IPS-NIHi7 (cell line): ENCODE measurements around the gene STRADA.
"Not testable (repeated sequence)": the region's sequence is repeated elsewhere in the genome, so short reads cannot be mapped to it uniquely, and the experiment has no call there.

Experiments
- DNase-seq: peaks from one replicate; pipeline ENCODE4 v3.0.0; 2012; ENCODE audit warnings: mixed read lengths; ENCODE audit errors: extremely low spot score

The STRADA gene

DNA sequence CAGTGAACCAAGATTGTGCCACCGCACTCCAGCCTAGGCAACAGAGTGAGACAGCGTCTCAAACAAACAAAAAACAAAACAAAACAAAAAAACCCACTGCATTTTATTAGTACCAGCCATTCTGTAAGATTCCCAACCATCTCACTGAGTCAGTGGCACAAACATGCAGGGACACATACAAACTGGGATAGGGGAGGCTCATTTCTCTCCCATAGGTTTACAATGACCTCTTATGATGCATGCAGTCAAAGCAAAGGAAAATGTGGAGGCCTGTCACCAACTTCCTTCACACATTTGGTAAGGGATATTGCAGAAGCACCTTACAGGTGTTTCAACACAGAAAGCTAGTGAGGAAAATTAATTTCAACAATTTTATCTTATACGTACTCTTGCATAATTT, 12.4 kb upstream of the STRADA start:
- DNase-seq = no peak

DNA sequence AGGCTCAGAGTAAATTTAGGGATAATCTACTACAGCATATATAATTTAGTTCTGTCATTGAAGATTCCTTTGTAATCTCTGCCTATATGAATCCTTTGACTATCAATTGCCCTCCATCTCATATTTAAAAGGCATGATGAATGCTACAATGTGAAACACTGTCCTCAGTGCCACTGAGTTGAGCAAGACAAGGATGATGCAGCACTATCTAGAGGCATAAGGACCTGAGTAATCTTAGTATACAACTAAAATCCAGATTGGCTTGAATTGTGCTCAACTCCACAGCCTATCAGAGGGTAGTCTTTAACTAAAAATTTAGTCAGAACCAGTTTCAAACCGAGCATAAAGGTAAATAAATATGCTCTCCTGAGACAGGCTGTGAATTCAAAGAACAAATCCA, 11.6 kb upstream of the STRADA start:
- no peak for DNase-seq

DNA sequence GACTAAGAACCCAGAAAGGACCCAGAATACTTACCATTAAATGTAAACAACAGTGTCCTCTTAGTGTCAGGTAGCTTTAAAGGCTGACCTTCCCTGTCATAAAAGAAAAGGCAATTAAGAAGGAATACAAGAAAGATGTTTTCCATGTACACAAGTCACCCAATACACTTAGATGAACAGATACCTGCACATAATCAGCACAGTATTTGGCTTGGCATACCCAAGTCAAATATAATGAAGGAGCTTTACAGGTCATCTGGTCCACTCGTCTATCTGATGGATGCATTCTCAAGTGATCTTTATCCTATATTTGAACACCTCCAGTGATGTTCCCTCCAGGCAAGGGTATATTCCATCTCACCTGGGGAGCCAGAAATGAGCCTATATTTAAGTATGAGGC, 11.1 kb upstream of the STRADA start:
- no peak for DNase-seq

DNA sequence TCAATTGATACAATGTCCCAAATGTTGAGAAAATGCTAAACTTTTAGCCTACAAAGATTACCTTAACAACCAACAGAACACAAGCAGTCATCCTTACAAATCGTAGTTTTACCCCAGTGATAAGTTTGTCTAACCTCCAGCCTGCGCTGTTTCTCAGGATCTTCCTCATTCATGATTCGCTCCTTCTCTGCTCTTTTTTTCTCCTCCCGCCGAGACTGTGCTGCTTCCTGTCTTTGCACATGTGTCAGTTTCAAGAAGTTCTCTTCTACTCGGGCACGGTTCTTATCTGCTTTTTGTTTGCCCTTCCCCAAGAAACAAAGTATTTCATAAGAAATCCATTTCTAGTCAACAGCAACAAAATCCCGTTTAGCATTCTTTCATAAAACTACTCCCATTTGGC, 10.2 kb upstream of the STRADA start:
- no peak for DNase-seq

DNA sequence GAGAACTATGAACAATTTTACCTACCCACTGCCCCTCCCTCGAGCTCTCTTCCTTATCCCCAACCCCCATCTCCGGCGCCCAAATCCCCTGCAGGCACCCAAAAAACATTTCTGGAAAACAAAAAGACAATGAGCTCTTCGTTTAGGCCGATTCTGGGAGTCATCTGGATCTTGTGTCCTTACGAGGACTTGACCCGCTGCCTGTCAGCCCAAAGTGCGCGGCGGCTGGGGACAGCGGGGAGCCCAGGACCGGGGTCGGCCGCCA, 524 bp downstream of the STRADA start:
- no peak for DNase-seq

DNA sequence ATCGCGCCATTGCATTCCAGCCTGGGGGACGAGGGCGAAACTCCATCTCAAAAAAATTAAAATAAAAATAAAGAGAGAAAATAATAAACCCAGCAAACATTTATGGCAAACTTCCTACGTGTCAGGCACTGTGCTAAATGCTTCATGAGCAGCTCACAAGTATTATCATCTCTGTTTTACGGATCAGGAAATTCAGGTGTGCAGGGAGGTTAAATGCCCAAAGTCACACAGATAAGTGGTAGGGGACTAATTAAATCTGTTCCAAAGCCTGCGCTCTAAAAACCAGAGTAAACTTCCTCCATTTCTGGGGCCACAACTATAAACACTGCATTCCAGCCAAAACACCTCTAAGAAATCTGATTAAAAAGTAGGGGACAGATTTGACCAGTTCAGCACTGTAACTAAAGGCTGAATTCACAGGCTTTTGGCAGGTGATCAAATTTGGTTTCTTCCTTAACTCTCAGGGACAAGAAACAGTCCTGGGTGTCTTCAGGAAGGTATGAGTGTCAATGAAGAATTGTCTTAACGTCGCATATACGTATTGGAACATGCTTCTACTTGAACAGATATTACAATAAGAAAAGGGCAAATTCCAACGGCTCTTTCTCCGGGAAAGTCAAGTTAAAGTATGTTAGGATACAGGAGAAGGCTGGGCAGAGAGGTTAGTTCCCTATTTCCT, 996 bp downstream of the STRADA start:
- DNase-seq = no peak

DNA sequence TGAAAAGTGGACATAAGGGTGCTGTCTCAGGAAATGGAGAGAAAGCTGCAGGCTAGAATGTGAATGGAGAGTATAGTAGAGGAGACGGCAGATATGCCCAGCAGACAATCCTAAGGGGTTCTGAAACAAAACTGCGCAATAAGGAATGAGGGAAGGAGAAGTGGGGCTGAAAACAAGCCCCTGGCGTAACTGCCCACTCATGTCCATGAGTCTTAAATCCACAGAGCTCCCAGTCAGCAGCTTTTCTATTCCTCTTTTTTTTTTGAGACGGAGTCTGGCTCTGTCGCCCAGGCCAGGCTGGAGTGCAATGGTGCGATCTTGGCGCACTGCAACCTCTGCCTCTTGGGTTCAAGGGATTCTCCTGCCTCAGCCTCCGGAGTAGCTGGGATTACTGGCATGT, 5.9 kb downstream of the STRADA start:
- DNase-seq = no peak

DNA sequence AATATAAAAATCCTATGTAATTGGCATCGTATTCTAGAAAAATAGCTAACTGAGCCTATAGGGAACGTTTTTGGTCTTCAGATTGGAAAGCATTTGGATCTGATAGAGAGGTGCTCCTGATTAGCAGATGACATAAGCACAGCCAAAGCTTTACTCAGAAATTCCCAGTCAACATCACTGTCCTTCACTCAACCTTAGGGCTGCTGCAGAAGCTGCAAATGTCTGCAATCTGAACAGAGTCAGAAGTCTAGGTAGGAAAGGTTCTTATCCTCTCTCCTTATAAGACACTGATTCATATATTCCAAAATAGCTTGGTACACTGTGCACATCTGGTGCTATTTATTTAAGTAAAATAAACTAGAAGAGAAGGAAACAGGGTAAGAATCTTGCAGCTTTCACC, 19.2 kb downstream of the STRADA start:
- DNase-seq = no peak

DNA sequence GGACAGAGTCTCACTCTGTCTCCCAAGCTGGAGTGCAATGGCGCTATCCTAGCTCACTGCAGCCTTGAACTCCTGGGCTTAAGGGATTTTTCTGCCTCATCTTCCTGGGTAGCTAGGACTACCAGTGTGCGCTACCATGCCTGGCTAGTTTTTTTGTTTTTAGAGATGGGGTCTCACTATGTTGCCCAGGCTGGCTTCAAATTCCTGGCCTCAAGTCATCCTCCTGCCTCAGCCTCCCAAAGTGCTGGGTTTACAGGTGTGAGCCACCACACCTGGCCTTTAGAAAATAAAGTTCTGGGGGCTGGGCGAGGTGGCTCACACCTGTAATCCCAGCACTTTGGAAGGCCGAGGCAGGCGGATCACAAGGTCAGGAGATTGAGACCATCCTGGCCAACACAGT, 21.4 kb downstream of the STRADA start:
- not testable (repeated sequence) for DNase-seq

DNA sequence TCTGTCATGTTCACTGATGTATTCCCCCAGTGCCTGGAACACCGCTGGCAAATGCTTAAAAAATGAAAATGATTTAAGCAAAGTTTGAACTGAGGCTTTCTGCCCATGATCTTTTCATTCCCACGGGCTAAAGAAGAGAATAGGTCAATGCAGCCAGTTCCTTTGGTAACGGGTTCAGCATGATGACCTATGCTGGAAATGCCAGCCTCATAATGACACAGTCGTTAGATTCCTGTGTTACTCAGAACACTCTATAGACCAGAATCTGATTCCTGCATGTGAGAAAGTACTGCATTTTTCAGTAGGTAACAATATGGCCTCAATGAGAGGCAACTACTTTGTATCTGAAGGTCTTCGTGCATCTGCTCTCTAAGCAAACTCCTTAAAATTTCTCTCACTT, 22.6 kb downstream of the STRADA start:
- DNase-seq = no peak

DNA sequence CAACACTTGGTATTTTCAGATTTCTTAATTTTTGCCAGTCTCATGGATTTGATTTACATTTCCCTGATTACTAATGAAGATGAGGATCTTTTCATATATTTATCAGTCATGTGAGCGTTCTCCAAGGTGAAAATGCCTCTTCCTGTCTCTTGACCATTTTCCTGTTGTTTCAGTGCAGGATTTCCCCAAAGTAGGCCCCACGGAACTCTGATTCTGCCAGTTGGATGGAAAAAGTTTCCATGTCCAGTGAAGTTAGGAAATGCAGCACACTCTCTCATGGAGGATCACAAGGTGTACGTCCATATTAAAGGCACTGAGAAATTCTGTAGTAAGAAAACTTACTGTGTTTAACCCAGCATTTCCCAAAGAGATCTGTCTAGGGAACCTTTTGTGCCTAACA, 25.2 kb downstream of the STRADA start:
- no peak for DNase-seq

DNA sequence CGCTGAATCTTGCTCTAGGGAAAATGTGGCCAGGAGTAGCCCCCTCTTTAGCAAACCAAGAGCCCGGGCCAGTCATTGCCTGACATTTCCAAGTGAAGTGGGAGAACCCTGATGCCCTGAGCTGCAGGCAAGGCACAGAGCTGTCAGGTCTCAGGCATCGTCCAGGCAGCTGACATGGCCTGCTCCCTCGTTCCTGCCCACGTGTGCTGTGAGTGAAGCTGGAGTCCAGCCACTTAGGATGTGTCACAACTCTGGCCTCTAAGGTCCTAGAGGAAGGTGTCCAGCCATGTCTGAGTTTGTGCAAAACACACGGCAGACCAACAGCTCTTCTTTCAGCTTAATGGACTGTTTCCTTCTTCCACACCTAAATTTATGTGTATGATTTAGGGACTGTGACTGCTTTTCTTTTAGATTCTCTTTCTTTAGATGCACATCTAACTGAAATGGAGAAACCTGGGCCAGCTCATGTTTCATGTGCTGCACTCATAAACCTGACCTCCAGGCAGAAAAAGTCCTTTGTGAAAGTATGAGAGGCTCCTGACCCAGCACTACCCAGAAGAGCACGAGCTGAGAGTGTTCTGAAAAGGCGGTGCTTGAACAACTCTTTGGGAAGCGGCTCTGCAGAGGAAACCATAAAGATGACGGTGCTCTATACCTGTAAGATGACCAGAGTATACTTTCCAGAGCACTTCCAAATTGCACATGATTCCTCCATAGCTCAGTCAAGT, 26.9 kb downstream of the STRADA start:
- no peak for DNase-seq

DNA sequence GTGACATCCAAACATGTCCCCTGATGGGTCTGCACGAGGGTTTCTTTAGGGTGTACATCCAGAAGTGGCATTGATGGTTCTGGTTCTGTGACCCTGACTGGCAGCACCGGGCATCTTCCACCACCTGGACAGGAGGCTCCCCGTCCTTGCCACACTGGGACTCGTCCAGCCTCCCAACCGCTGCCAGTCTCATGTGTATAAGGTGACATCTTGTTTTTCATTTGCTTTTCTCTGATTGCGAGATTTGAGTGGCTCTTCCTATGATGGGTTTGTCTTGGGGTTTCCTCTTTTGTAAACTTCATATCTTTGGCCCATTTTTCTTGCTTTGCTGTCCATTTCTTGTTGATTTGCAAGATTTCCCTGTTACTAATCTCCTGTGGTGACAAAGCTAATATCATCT, 32.5 kb downstream of the STRADA start:
- DNase-seq = no peak

DNA sequence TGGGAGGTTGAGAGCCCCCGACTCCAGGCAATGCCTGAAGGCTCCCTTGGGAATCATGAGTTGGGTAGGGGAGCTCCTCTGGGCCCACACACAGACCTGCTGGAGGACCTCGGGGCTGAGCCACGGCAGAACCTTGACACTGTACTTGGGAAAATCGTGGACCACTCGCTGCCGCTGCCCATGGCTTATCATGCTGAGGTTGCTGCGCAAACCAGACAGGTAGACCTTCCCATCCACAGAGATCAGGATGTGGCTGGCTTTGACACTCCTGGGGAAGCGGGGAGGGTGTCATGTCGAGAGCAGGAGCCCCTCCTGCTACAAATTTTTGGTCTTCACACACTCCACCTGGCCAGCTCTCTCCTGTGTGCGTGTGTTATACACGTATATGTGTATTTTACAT, 34.4 kb downstream of the STRADA start:
- no peak for DNase-seq

DNA sequence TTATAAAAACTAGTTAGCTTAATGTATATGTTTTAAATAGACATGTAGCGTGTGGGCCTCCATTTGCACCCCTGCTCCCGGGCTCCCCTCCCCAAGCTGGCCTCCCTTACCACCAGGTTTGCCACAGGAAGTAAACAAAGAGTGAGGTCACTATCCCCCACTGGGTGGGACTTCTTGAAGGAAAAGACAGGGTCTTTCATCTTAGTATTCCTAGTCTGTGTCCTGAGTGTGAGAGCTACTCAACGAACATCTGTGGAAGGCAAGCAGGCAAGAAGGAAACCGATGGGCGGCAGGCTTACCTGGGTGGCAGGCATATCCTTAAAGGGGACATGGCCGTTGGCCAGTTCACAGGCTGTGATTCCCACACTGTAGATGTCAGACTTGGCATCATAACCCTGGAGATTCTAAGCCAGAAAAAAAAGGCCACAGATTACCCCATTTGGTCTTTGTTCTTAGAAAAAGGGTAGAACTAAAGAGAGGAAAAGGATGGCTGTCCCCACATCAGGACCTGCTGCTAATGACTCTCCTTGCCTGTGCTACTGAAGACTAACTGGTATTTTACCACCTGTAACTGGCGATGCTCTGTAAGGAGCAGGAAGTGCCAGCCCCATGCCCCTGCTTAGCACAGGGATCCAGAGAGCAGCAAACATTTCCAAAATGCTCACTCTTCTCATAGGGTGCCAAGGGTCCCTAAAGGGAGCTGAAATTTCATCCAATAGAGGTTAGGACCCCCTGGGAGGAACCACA, 35.1 kb downstream of the STRADA start:
- no peak for DNase-seq

DNA sequence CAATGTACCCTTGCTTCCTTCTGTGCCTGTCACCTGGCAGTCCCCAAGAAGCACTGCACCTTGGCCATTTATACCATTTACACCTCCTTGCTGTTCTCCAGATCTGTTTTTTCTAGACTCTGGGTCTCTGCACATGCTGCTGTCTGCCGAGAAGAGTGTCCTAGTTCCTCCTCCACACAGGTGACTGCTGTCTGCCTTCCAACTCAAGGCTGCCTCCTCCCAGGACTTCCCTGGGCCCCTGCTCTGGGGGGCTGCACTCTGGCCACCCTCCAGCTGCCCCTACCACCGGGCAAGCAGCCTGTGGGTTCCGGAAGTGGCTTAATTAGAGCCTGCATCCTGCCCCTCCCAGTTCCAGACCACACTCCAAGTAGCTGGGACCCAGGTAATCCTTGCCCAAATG, 35.9 kb downstream of the STRADA start:
- no peak for DNase-seq

DNA sequence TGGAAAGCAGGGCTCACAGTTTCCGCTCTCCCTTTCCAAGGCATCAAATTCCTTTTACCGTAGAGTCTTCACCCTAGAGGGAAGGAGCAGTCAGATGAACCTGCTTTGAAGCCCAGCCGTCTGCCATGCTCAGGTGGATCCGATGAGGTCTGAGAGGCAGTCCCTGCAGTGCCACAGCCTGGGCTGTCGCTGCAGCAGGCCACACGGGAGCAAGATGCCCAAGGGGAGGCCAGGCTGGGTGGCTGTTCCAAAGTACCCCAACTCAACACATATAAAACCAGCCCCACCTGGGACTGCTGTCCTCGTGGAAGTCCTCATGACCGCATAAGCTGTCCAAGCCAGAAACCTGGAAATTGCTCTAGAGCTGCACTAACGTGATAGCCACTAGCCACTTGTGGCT, 36.8 kb downstream of the STRADA start:
- DNase-seq = no peak

DNA sequence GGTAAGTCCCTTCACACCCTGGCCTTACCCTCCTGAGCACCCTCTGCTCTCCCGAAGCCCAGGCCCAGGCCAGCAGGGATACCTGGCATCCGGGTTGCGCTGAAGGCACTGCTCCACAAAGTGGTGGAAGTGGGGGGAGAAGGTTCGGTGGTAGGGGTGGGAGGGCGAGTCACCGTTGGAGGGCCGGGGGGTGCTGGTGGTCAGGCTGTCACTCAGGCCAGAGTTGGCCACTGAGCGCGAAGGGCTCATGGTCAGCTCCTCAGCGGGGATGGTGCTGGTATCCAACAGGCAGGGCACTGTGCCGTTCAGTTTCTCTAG, 37.4 kb downstream of the STRADA start:
- DNase-seq = no peak

DNA sequence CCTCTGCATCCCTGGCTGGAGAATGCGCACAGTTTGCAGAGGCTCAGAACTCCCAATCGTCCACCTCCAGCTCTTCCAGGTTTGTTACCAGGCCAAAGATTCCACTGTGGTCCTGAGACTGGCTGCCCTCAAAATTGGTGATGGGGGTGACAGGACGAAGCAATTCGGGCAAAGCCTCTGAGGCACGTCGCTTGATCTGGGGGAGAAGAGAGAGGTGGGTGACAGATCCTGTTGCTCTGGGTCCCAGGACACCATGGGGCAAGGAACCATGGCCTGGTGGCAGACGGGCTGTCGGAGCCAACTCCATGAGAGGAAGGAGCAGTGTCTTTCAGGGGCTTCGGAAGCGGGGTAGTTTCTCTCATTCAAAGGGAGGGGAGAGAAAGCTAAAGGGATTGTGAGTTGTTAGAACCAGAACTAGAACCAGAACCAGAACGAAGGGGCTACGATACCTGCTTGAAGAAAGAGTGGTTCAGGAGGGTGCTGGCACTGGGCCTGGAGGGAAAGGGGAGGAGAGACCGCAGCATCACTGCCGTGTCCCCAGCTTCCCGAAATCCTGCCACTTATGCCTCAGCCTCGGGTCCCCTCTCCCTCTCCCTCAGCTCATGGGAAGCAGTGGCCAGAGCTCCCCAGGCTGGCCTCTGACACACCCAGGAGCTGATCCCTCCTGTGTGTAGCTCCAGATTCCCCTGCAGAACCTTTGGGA, 37.9 kb downstream of the STRADA start:
- no peak for DNase-seq

DNA sequence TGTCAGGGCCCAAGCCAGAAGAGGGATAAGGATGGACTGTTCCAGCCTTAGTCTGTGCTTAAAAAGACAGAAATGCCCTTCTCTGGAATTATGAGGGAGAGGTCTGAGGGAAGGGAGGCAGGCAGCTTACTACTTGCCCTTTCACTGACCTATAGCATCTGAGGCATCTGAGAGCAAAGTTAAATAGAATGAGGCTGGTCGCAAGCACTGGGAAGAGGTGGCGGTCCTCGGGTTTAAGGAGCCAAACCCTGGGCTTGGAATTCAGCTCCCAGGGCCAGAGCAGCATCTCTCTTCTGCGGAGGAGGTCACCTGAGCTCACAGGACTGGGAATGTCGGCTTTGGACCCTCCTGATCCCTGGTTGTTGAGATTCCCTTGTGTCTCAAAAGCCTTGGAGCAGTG, 38.6 kb downstream of the STRADA start:
- no peak for DNase-seq

DNA sequence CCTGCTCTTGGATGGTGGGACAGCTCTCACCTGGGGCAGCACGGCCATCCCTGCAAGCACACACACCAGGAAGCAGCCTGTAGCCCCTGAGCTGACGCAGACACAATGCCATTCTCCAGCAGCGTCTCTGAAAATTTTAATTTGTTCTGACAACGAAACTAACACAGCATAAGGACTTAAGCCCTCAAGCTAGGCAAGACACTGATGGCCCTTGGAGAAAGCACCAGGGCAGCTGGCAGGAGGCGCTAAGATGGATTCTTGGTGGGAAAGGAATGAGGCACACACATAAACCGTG, 38.9 kb downstream of the STRADA start:
- DNase-seq = no peak

DNA sequence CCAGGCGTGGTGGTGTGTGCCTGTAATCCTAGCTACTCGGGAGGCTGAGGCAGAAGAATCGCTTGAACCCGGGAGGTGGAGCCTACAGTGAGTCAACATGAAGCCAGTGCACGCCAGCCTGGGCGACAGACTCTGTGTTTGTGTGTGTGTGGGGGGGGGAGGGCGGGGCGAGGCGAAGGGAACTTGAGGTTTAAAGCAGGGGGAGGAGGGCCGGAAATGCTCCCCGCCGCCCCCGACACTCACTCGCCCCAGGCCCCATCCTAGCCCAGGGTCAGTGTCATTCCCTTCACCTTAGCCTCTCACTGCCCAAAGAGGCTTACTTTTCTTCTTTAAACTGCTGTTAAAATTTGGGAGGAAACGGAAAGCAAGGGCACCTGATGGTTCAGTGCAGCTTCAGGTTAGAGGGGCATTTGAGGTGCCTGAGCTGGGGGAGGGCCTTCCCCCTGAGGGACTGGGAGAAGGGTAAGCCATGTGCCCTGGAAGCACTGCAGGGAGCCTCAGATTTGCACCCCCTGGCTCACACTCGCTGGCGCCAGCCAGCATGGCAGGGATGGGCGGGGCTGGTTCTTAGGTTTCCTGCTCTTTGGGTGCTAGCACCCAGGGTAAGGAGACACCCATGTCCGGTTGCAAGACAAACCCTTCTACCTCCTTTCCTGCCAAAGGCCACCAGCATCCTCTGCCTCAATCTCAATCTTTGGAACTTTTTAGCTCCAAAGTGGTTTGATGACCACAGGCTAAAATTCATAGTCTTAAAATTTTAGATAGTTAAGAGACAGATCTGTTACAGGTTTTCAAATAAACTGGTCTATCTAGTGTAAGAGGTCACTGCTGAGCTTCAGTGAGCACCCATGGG, 39.5 kb downstream of the STRADA start:
- DNase-seq = no peak
